Lower lobe of right lung (tissue), 2 donors: ENCODE measurements around the gene TTC31. TPM values are rescaled to one million over a fixed set of nuclear protein-coding genes. Genes with fewer than 3 reads are reported as not detected.

Experiments
- ATAC-seq, 2 donors: fragments of 200-7000 bp; cut with Tn5 transposase; one replicate each; pipeline ENCODE4 v1.9.1; 2020 to 2022; ENCODE audit warnings: mild to moderate bottlenecking in 2 of 2, moderate library complexity in 2 of 2
- DNase-seq: peaks from one replicate; pipeline ENCODE4 v3.0.0-alpha.2; 2020
- H3K27ac ChIP-seq: fragments of 200-600 bp; one replicate; pipeline ENCODE4 v1.8.0; 2022
- H3K27me3 ChIP-seq: fragments of 200-600 bp; one replicate; pipeline ENCODE4 v1.8.0; 2022; ENCODE audit warnings: low read depth
- H3K36me3 ChIP-seq: fragments of 200-600 bp; one replicate; pipeline ENCODE4 v1.8.0; 2022; ENCODE audit warnings: mild to moderate bottlenecking
- H3K4me1 ChIP-seq: fragments of 200-600 bp; one replicate; pipeline ENCODE4 v1.8.0; 2022
- H3K4me3 ChIP-seq: fragments of 200-600 bp; one replicate; pipeline ENCODE4 v1.8.0; 2022; ENCODE audit warnings: mild to moderate bottlenecking
- H3K9me3 ChIP-seq: fragments of 200-600 bp; one replicate; pipeline ENCODE4 v1.8.0; 2022
- intact Hi-C: fragments of 100-400 bp; cut with DNase I; formaldehyde crosslinking; loops from one replicate; pipeline ENCODE4 v1.11.0; 2022
- total RNA-seq: library from RNA; stranded (reverse); fragmentation: NEBNext Ultra II Directional; extraction: Animal tissue kit (Norgen Biotek cat#: 25700); gene quantifications from one replicate; pipeline ENCODE4 v1.2.1, GENCODE V29; 2021
- TF ChIP-seq, protein P1 (sequence below): fragments of 200-600 bp; IDR thresholded peaks from one replicate; pipeline ENCODE4 v1.8.0; 2022; ENCODE audit warnings: antibody characterized with exemption, mild to moderate bottlenecking
- donor health status: DM: no; HTN: yes; CAD: no; lungs with severe emphysema.

Gene TTC31
- total RNA-seq, 1 donor from 2014 or later, result 23.0 TPM

- Histone ChIP-seq H3K27ac (no peak overlapping the region), H3K9me3 (no peaks in the 10 kb centered on the region), H3K4me1 (peaks cover 32% of the 10 kb centered on the region), H3K4me3 (no peak overlapping the region), H3K36me3 (no peaks in the 10 kb centered on the region), H3K27me3 (peaks cover 17% of the 10 kb centered on the region)
- intact Hi-C loops, result no loop called here
- no peak for DNase-seq
- TF ChIP-seq, protein P1, sequence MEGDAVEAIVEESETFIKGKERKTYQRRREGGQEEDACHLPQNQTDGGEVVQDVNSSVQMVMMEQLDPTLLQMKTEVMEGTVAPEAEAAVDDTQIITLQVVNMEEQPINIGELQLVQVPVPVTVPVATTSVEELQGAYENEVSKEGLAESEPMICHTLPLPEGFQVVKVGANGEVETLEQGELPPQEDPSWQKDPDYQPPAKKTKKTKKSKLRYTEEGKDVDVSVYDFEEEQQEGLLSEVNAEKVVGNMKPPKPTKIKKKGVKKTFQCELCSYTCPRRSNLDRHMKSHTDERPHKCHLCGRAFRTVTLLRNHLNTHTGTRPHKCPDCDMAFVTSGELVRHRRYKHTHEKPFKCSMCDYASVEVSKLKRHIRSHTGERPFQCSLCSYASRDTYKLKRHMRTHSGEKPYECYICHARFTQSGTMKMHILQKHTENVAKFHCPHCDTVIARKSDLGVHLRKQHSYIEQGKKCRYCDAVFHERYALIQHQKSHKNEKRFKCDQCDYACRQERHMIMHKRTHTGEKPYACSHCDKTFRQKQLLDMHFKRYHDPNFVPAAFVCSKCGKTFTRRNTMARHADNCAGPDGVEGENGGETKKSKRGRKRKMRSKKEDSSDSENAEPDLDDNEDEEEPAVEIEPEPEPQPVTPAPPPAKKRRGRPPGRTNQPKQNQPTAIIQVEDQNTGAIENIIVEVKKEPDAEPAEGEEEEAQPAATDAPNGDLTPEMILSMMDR, result no peak
- ATAC-seq, result no peak
Measured at GRCh38 chr2:74444498-74445318, 38.2 kb upstream of the TTC31 start.

GRCh38 chr2:74447230-74447999, 35.5 kb upstream of the TTC31 start:
- TF ChIP-seq, protein P1, result no peak
- H3K27ac ChIP-seq, result no peak overlapping the region
- H3K4me1 ChIP-seq, result peaks cover 7% of the 10 kb centered on the region
- intact Hi-C loops, result no loop called here
- no peaks in the 10 kb centered on the region for H3K9me3 ChIP-seq
- H3K4me3 ChIP-seq, result no peak overlapping the region
- H3K36me3 ChIP-seq, result no peaks in the 10 kb centered on the region
- no peak for DNase-seq
- ATAC-seq, result no peak
- peaks cover 4% of the 10 kb centered on the region for H3K27me3 ChIP-seq

- H3K27ac ChIP-seq, result no peak overlapping the region
- H3K36me3 ChIP-seq, result no peaks in the 10 kb centered on the region
- H3K9me3 ChIP-seq, result no peaks in the 10 kb centered on the region
- H3K4me3 ChIP-seq, result no peak overlapping the region
- no peaks in the 10 kb centered on the region for H3K27me3 ChIP-seq
- DNase-seq, result no peak
- TF ChIP-seq, protein P1, result no peak
- H3K4me1 ChIP-seq, result peaks cover 5% of the 10 kb centered on the region
- no peak for ATAC-seq
- intact Hi-C loops, result no loop called here
Measured at GRCh38 chr2:74448771-74449170, 34.1 kb upstream of the TTC31 start.

DNA sequence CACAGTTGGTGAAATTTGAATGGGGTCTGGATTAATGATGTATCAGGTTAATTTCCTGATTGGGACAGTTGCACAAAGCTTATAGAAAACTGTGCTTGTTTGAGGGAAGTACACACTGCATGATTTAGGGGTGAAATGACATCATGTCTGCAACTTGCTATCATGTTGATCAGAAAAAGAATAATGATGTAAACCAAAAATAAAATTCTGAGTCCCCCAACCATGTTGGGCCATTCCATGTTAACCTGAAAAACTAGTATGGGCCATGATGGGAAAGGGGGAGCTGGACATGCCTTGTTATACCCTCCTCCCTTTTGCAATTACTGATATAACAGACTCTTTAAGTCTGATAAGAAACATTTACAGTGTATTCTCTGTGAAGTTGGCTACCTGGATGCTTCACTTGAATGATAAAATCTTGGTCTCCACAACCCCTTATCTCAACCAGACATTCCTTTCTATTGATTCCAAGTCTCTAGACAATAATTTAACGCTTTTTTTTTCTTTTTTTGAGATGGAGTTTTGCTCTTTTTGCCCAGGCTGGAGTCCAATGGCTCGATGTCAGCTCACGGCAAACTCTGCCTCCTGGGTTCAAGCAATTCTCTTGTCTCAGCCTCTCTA, 32.2 kb upstream of the TTC31 start:
- Histone ChIP-seq H3K4me1 (peaks cover 6% of the 10 kb centered on the region), H3K9me3 (no peaks in the 10 kb centered on the region), H3K27me3 (no peaks in the 10 kb centered on the region), H3K36me3 (no peaks in the 10 kb centered on the region), H3K4me3 (no peak overlapping the region), H3K27ac (no peak overlapping the region)
- DNase-seq, result no peak
- TF ChIP-seq, protein P1, result no peak
- ATAC-seq, result no peak
- intact Hi-C loops, result no loop called here

DNA sequence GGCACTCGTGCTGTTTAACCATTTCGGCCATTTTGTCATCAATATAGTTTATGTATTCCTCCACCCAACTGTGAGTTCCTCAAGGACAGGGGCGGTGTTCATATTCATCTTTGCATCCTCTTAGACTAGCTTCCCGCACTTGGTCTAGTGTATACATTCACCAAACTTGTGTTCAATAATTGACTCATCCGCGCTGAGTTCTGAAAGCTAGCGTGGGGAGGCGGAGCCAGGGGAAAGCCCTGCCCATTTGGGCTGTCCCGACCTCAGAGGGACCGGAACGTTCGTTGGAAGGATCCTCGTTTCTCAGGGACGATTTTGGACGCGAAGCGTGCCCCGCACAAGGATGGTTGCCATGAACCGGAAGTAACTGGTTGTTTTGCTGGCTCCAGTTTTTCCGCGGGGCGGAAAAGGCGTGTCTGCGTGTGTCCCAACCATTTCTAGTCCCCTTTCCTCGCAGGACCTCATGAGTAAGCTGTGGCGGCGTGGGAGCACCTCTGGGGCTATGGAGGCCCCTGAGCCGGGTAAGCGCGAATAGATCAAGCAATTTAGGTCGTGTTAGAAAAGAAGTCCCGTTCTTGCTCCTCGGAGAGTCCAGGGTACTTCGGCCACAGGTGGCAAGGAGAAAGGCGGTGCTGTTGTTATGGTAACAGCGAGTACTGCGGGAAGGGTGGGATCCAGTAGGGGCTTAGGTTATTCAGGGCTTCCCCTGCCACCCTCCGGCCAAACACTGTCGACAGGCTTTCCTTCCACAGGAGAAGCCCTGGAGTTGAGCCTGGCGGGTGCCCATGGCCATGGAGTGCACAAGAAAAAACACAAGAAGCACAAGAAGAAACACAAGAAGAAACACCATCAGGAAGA, 28.0 kb upstream of the TTC31 start, which contains the start of gene INO80B:
Gene INO80B, plus strand, starts transcription at position 434 of the 858 bp plus-strand sequence. Its CDS starts 30 bp downstream, at position 464.
- intact Hi-C loops, result no loop called here
- H3K36me3 ChIP-seq, result no peaks in the 10 kb centered on the region
- peaks cover 36% of the 10 kb centered on the region for H3K4me1 ChIP-seq
- H3K27ac ChIP-seq, result peak within 1 kb of the TSS; percentile 76
- peak; percentile 76 to 86 for ATAC-seq
- H3K4me3 ChIP-seq, result peak within 1 kb of the TSS; percentile 90
- no peaks in the 10 kb centered on the region for H3K27me3 ChIP-seq
- TF ChIP-seq, protein P1, result no peak
- peak; percentile 95 for DNase-seq
- no peaks in the 10 kb centered on the region for H3K9me3 ChIP-seq
